ENCODE data around the gene NUP37. TPM values are rescaled to one million over a fixed set of nuclear protein-coding genes. Genes with fewer than 3 reads are reported as not detected.
"Not testable (repeated sequence)": the region's sequence is repeated elsewhere in the genome, so short reads cannot be mapped to it uniquely, and the experiment has no call there.

The NUP37 gene
- total RNA-seq, 2 experiments from 2014 or later, result 99.1 to 104 TPM

GRCh38 chr12:102080842-102081241 is 39.1 kb downstream of the NUP37 start:
- ChIA-PET CTCF (interaction anchor here (1.4 kb wide), 1 partner anchor 145 kb away, joined by 3 read pairs; no protein-coding TSS in a partner anchor), POLR2A (no interaction called here)
- Mint-ChIP-seq H3K4me3 (no peak overlapping the region), H3K4me1 (ENCODE audit: low read depth) (no peaks in the 10 kb centered on the region), H3K36me3 (ENCODE audit: low read depth) (peaks cover 45% of the 10 kb centered on the region), H3K9me3 (no peaks in the 10 kb centered on the region), H3K27ac (no peak overlapping the region), H3K27me3 (no peaks in the 10 kb centered on the region)
- ATAC-seq (no peak), DNase-seq (no peak)
- intact Hi-C loops (cut with micrococcal nuclease), result no loop called here
- TF ChIP-seq CTCF (IDR thresholded peaks at IDR 0.05), result no peak

DNA sequence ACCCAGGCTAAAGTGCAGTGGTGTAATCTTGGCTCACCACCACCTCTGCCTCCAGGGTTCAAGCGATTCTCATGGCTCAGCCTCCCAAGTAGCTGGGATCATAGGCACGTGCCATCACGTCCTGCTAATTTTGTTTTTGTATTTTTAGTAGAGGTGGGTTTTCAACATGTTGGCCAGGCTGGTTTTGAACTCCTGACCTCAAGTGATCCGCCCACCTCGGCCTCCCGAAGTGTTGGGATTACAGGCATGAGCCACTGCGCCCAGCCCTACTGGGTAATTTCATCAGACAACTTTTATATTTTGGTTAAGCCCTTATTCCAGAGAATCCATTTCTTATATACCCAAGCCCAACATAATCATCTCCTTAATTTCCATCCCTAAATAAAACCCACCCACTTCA is 47.8 kb downstream of the NUP37 start:
- H3K9me3 Mint-ChIP-seq; CTCF ChIA-PET; intact Hi-C loops (cut with micrococcal nuclease); H3K27ac Mint-ChIP-seq; DNase-seq; ATAC-seq; H3K4me3 Mint-ChIP-seq; POLR2A ChIA-PET; H3K27me3 Mint-ChIP-seq; H3K4me1 Mint-ChIP-seq (ENCODE audit: low read depth): not testable (repeated sequence)
- peaks cover 22% of the 10 kb centered on the region for H3K36me3 Mint-ChIP-seq (ENCODE audit: low read depth)

DNA sequence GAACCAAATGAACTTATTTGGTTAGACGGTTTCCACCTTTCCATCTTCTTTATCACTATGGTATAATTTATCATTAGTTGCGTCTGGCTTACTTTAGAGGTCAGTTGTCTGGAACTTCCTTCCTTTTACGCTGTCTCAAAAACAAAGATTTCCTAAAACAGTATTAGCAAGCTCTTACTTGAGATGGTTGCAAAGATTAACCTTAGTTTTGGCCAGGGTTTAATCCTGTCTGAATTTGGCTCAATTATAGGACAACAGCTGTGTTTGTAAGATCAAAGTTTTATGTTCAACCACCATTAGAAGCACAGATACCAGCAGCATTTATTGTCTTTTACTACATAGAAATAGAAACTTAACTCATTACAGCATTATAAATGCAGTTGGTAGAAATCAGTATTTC is 50.2 kb downstream of the NUP37 start:
- Mint-ChIP-seq H3K4me1 (ENCODE audit: low read depth) (no peaks in the 10 kb centered on the region), H3K4me3 (no peak overlapping the region), H3K27ac (no peak overlapping the region), H3K9me3 (no peaks in the 10 kb centered on the region), H3K27me3 (no peaks in the 10 kb centered on the region), H3K36me3 (ENCODE audit: low read depth) (peaks cover 3% of the 10 kb centered on the region)
- CTCF ChIA-PET, result no interaction called here
- DNase-seq (no peak), ATAC-seq (no peak)
- no peak for TF ChIP-seq CTCF (IDR thresholded peaks at IDR 0.05)
- POLR2A ChIA-PET, result interaction anchor here (0.9 kb wide), 1 partner anchor 15 kb away, joined by 4 read pairs; no protein-coding TSS in a partner anchor
- intact Hi-C loops (cut with micrococcal nuclease), result no loop called here

- intact Hi-C loops (cut with micrococcal nuclease), result no loop called here
- H3K4me3 Mint-ChIP-seq, result no peak overlapping the region
- no peaks in the 10 kb centered on the region for H3K36me3 Mint-ChIP-seq (ENCODE audit: low read depth)
- no peaks in the 10 kb centered on the region for H3K4me1 Mint-ChIP-seq (ENCODE audit: low read depth)
- H3K9me3 Mint-ChIP-seq, result no peaks in the 10 kb centered on the region
- ChIA-PET POLR2A (interaction anchor here (0.9 kb wide), 1 partner anchor 11 kb away, joined by 3 read pairs; no protein-coding TSS in a partner anchor), CTCF (no interaction called here)
- DNase-seq, result no peak
- no peak for TF ChIP-seq CTCF (IDR thresholded peaks at IDR 0.05)
- peaks cover 2% of the 10 kb centered on the region for H3K27me3 Mint-ChIP-seq
- ATAC-seq, result no peak
- no peak overlapping the region for H3K27ac Mint-ChIP-seq
Observed at GRCh38 chr12:102067574-102068258, 52.2 kb downstream of the NUP37 start.

DNA sequence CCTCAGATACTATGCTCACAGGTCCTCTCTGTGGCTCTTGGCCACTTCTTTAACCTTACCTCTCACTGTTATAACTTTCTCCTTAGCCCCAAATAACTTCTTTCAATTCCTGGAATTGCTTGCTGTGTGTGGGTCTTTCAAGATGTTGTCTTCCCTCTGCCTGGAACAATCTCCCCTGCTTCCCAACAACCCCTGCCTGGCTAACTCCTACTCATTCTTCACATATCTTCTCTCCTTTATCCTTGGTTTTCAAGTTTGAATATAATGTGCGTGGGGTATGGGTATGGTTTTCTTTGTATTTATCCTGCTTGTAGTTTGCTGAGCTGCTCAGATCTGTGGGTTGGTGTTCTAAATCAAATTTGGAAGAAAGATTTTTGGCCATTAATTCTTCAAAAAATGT is 55.4 kb downstream of the NUP37 start:
- ATAC-seq (no peak), DNase-seq (no peak)
- peaks cover 10% of the 10 kb centered on the region for H3K36me3 Mint-ChIP-seq (ENCODE audit: low read depth)
- H3K9me3 Mint-ChIP-seq, result no peaks in the 10 kb centered on the region
- no peak overlapping the region for H3K27ac Mint-ChIP-seq
- intact Hi-C loops (cut with micrococcal nuclease), result no loop called here
- peaks cover 16% of the 10 kb centered on the region for H3K4me1 Mint-ChIP-seq (ENCODE audit: low read depth)
- ChIA-PET POLR2A (no interaction called here), CTCF (no interaction called here)
- TF ChIP-seq CTCF (IDR thresholded peaks at IDR 0.05), result no peak
- H3K4me3 Mint-ChIP-seq, result no peak overlapping the region
- peaks cover 2% of the 10 kb centered on the region for H3K27me3 Mint-ChIP-seq
